Esophagus squamous epithelium (tissue), 5 donors: ENCODE measurements around the gene DMPK. TPM values are rescaled to one million over a fixed set of nuclear protein-coding genes. Genes with fewer than 3 reads are reported as not detected.
A peak's percentile ranks its signal among the peaks of the same experiment; 100 is the strongest.

Experiments used
- DNase-seq: peaks from one replicate; lab custom pipeline; 2025; lab: John Stamatoyannopoulos, UW
- H3K27ac ChIP-seq, 4 donors: fragments of 200-600 bp; sonication (generic); one replicate each; pipeline ENCODE4 v1.5.1; 2016 to 2019; ENCODE audit warnings: mild to moderate bottlenecking in 1 of 4
- H3K27me3 ChIP-seq, 4 donors: fragments of 200-600 bp; sonication (generic); 1 replicate in 3 of 4; 2 replicates in 1 of 4; pipeline versions ENCODE4 v1.5.1 to v1.6.0; 2017 to 2021; ENCODE audit warnings: antibody characterized with exemption in 1 of 4
- H3K36me3 ChIP-seq, 3 donors: fragments of 200-600 bp; sonication (generic); one replicate each; pipeline ENCODE4 v1.5.1; 2016 to 2019
- H3K4me1 ChIP-seq, 3 donors: fragments of 200-600 bp; sonication (generic); one replicate each; pipeline ENCODE4 v1.5.1; 2017 to 2019
- H3K4me3 ChIP-seq, 4 donors: fragments of 200-600 bp; sonication (generic); 1 replicate in 3 of 4; 2 replicates in 1 of 4; pipeline ENCODE4 v1.5.1; 2016 to 2019; ENCODE audit warnings: mild to moderate bottlenecking in 2 of 4, moderate library complexity in 1 of 4
- H3K9me3 ChIP-seq, 3 donors: fragments of 200-600 bp; sonication (generic); one replicate each; pipeline ENCODE4 v1.5.1; 2016 to 2019
- POLR2A ChIP-seq, 4 donors: fragments of 450-650 bp; IDR thresholded peaks; one replicate each; pipeline ENCODE4 v1.6.1; 2017; ENCODE audit warnings: antibody characterized with exemption in 4 of 4, mild to moderate bottlenecking in 4 of 4, moderate library complexity in 3 of 4
- WGBS, 2 donors: methylation state at CpG; one replicate each; pipeline ENCODE4 v1.1.5; 2018; 5-methylcytosine and 5-hydroxymethylcytosine counted together
- intact Hi-C: fragments of 100-400 bp; cut with DNase I; formaldehyde crosslinking; loops from one replicate; pipeline ENCODE4 v1.15.0; 2022
- total RNA-seq, 4 donors: library from RNA; depleted of rRNA; stranded (reverse); fragments of >200 nt; gene quantifications; one replicate each; pipeline ENCODE4 v1.1.0, GENCODE V29; 2016
- TF ChIP-seq, protein P1 (sequence below), 6 experiments: fragments of 450-650 bp in 4 of 6; fragments of 200-600 bp in 2 of 6; sonication (generic) in 2 of 6; IDR thresholded peaks; one replicate each; pipeline ENCODE4 v1.5.1; 2016 to 2019; ENCODE audit warnings: antibody characterized with exemption in 6 of 6, mild to moderate bottlenecking in 4 of 6, moderate library complexity in 4 of 6
- donor health status: DM: yes; HTN: yes; CAD: no.

Gene DMPK
- total RNA-seq, 4 donors from 2014 or later: 15.8 to 36.6 (median 17.2) TPM

DNA sequence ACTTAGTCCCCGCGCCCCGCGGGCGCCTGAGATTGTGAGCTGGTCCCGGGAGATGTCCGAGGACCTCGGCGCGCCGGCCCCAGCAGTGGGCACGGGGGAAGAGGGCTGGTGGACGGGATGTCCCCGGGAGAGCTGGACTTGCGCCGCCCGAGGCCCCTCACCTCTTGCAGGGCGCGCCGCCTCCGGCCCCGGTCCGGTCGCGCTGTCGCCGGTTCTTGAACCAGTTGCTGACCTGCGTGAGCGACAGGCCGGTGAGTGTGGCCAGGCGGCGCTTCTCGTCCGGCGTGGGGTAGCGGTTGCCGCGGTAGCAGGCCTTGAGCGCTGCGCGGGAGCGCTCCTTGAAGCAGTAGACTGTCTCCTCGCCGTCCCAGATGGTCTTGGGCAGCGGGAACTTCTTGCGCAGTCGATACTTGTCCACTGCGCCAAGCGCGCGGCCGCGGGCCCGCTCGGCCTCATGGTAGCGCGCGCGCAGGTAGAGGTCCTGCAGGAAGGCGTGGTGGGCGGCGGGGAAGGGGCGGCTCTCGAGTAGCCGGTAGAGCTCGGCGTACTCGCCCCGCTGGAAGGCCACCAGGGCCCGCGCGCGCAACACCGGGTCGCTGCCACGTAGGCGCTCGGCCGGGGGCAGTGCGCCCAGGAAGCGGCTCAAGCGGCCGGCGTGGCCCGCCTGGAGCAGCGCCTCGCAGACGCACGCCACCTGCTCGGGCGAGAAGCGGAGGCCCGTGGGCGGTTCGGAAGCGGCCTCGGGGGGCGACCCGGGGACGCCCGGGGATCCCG, 14.2 kb downstream of the DMPK start:
- H3K36me3 ChIP-seq: peaks cover 0 to 25% (median 0%) of the 10 kb centered on the region in 3 donors
- H3K4me1 ChIP-seq: peaks cover 25 to 69% (median 42%) of the 10 kb centered on the region in 3 donors
- H3K4me3 ChIP-seq: peak overlapping the region; percentile 73 to 79 (median 77)
- intact Hi-C loops: loop anchor here (10.0 kb wide), 1 partner anchor 53 kb away; no protein-coding TSS in a partner anchor
- peak in 1 of 4 donors; percentile 53 for TF ChIP-seq POLR2A (IDR thresholded peaks at IDR 0.05)
- TF ChIP-seq, protein P1, sequence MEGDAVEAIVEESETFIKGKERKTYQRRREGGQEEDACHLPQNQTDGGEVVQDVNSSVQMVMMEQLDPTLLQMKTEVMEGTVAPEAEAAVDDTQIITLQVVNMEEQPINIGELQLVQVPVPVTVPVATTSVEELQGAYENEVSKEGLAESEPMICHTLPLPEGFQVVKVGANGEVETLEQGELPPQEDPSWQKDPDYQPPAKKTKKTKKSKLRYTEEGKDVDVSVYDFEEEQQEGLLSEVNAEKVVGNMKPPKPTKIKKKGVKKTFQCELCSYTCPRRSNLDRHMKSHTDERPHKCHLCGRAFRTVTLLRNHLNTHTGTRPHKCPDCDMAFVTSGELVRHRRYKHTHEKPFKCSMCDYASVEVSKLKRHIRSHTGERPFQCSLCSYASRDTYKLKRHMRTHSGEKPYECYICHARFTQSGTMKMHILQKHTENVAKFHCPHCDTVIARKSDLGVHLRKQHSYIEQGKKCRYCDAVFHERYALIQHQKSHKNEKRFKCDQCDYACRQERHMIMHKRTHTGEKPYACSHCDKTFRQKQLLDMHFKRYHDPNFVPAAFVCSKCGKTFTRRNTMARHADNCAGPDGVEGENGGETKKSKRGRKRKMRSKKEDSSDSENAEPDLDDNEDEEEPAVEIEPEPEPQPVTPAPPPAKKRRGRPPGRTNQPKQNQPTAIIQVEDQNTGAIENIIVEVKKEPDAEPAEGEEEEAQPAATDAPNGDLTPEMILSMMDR (IDR thresholded peaks at IDR 0.05): no peak
- no peaks in the 10 kb centered on the region for H3K9me3 ChIP-seq
- no peak for DNase-seq
- peak overlapping the region; percentile 85 to 98 (median 96) for H3K27ac ChIP-seq
- 0% methylated on average over 19 of the region's 102 CpGs; no CpG with 5 or more reads in 1 of the 2 donors for WGBS, 2 donors
- peaks cover 0 to 8% (median 0%) of the 10 kb centered on the region in 4 donors for H3K27me3 ChIP-seq

DNA sequence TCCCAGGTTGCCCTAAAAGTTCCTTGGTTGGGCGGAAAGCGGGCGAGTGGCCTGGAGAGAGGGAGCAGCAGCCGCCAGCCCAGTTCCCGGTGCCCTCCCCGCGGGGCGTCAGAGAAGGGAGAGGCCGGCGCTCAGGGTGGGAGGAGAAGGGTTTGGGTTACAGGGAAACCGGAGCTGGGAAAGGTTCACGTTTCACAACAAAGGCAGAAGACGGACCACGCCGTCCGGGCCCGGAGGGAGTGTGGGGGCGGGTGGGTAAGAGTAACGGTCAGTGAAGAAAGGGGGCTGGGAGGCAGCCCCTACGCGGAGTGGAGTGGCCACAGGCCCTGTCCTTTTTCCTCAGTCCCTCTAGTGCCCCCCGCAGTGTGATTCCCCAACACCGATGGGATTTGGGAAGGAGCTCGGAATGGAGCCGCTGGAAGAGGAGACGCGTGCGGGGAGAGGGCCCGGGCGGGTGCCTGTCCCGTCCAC, 14.8 kb downstream of the DMPK start:
- intact Hi-C loops: loop anchor here (10.0 kb wide), 1 partner anchor 53 kb away; no protein-coding TSS in a partner anchor
- Histone ChIP-seq H3K4me3 (peak overlapping the region; percentile 73 to 79 (median 77)), H3K27me3 (peaks cover 0 to 8% (median 0%) of the 10 kb centered on the region in 4 donors), H3K9me3 (no peaks in the 10 kb centered on the region), H3K36me3 (peaks cover 0 to 19% (median 0%) of the 10 kb centered on the region in 3 donors), H3K27ac (peak overlapping the region; percentile 85 to 98 (median 96)), H3K4me1 (peaks cover 25 to 74% (median 42%) of the 10 kb centered on the region in 3 donors)
- TF ChIP-seq, protein P1 (IDR thresholded peaks at IDR 0.05): no peak
- peak in 2 of 4 donors; percentile 53 to 69 for TF ChIP-seq POLR2A (IDR thresholded peaks at IDR 0.05)
- WGBS, 2 donors: 9% methylated on average over 13 of the region's 31 CpGs; no CpG with 5 or more reads in 1 of the 2 donors
- DNase-seq: no peak

DNA sequence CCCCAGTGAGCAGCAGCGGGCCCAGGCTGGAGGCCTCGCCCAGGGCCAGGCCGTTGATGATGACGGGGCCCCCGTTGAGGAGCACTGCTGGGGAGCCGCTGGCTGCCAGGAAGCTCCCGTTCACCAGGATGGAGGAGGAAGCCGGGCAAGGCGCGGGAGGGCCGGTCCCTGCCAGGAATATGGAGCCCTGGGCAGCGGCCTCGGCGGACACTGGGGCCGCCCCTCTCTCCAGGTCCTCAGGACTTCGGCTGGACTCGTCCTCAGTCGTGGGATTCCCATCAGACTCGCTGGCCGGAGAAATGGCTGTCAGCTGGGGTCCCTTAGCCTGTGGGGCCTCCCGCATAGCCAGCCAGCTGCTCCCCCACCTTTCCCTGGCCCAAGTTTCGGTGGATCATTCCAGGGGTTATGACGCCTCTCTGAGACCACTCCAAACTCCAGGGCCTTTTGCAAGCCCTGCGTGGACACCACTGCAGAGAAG, 15.4 kb downstream of the DMPK start:
- WGBS, 2 donors: 35 to 40% methylated on average over 1 to 4 of the region's 24 CpGs
- Histone ChIP-seq H3K27me3 (peaks cover 0 to 8% (median 0%) of the 10 kb centered on the region in 4 donors), H3K4me1 (peaks cover 25 to 75% (median 42%) of the 10 kb centered on the region in 3 donors), H3K27ac (peak overlapping the region; percentile 85 to 98 (median 96)), H3K4me3 (peak overlapping the region; percentile 73 to 79 (median 77)), H3K9me3 (no peaks in the 10 kb centered on the region), H3K36me3 (peaks cover 0 to 14% (median 0%) of the 10 kb centered on the region in 3 donors)
- no peak for DNase-seq
- intact Hi-C loops: loop anchor here (10.0 kb wide), 1 partner anchor 52 kb away; no protein-coding TSS in a partner anchor
- no peak for TF ChIP-seq POLR2A (IDR thresholded peaks at IDR 0.05)
- TF ChIP-seq, protein P1 (IDR thresholded peaks at IDR 0.05): no peak

DNA sequence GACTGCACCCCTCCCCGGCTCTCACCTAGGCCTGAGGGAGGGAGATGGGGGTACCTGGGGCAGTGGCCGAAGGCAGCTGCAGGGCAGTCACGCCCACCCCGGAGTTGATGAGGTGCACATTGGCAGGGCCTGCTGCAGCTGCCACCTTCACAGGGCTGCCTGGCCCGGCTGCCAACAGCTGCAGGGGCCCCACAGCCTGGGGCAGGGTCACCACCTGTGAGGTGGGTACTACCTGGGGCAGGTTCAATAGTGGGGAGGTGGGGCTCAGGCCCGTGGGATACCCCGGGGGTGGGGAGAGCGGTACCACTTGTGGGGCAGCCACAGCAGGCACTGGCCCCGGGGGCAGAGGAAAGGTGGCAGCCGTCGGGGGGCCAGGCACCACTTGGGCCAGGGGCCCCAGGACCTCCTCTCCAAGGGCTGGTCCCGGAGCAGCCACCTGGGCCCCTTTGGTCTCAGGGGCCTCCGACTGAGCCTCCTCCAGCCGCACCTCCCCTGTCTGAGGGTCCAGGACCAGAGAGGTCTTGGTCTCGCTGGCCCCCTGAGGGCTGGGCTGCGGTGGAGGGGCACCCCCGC, 15.9 kb downstream of the DMPK start:
- Histone ChIP-seq H3K27ac (peak overlapping the region; percentile 85 to 98 (median 96)), H3K4me1 (peaks cover 25 to 73% (median 40%) of the 10 kb centered on the region in 3 donors), H3K27me3 (peaks cover 0 to 8% (median 0%) of the 10 kb centered on the region in 4 donors), H3K4me3 (peak overlapping the region; percentile 73 to 79 (median 77)), H3K9me3 (no peaks in the 10 kb centered on the region), H3K36me3 (peaks cover 0 to 13% (median 0%) of the 10 kb centered on the region in 3 donors)
- DNase-seq: no peak
- 30 to 50% methylated on average over 1 to 2 of the region's 17 CpGs for WGBS, 2 donors
- TF ChIP-seq POLR2A (IDR thresholded peaks at IDR 0.05): no peak
- TF ChIP-seq, protein P1 (IDR thresholded peaks at IDR 0.05): no peak
- intact Hi-C loops: loop anchor here (10.0 kb wide), 1 partner anchor 52 kb away; no protein-coding TSS in a partner anchor
